GM19193 (cell line): Measurements from ENCODE around the gene CYP2A6.
A peak's percentile ranks its signal among the peaks of the same experiment; 100 is the strongest.

Experiments used
- POLR2A ChIP-seq: IDR thresholded peaks from 4 replicates; pipeline ENCODE4 v1.6.1; 2011; ENCODE audit not compliant: insufficient read depth, insufficient read length; ENCODE audit errors: extremely low read depth

Gene CYP2A6

DNA sequence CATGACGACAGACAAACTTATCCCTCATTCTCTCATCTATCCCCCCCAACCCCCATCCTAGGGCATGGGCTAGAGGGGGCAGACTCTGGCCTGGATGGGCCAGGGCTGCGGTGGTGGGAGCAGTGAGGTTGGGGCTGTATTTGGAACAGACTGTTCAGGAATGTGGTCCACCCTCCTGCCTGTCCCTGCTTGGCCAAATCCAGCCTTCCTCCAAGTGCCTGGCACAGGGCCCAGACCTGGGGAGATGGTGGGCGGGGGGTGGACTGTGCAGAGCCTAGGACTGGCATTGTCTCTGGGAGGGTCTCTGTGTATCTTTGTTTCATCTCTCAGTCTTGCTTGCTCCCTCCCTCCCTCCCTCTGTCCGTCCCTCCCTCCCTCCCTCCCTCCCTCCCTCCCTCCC, 37.1 kb downstream of the CYP2A6 start:
- no peak for TF ChIP-seq POLR2A

DNA sequence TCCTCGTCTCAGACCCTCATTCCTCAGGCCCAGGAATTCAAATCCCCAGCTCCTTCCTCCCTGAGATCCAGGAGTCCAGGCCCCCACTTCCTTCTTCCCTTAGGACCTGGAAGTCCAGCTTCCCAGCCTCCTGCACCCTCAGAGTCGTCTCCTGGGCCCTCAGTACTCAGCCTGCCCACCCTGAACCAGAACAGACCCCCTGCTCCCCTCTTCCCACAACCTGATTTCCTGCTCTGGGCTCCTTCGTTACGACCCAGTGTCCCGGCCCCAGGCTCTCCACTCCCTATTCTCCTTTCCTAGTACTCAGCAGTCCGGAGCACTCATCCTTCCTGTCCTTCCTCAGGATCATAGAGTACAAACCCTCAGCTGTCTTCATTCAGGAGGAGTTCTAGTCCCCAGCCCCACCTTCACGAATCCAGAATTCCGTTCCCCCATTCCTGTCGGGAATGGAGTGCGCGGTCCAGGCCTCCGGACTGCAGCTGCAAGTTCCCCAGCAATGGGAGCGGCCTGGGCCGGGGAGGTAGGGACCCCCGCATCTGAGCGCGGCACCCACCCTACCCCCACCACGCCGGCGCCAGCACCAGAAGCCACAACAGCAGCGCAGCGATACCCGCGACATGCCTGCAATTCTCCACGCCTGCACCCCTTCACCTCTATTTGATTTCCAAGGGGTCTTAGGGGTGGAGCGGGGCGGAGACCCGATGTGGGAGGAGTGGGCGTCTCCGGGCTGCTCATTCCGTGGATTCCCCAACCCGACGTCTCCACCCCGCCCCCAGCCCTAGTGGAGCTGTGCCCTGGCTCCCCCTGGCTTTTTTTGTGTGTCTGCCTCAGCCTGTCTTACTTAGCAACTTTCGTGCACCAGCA, 38.5 kb downstream of the CYP2A6 start:
- TF ChIP-seq POLR2A: no peak

DNA sequence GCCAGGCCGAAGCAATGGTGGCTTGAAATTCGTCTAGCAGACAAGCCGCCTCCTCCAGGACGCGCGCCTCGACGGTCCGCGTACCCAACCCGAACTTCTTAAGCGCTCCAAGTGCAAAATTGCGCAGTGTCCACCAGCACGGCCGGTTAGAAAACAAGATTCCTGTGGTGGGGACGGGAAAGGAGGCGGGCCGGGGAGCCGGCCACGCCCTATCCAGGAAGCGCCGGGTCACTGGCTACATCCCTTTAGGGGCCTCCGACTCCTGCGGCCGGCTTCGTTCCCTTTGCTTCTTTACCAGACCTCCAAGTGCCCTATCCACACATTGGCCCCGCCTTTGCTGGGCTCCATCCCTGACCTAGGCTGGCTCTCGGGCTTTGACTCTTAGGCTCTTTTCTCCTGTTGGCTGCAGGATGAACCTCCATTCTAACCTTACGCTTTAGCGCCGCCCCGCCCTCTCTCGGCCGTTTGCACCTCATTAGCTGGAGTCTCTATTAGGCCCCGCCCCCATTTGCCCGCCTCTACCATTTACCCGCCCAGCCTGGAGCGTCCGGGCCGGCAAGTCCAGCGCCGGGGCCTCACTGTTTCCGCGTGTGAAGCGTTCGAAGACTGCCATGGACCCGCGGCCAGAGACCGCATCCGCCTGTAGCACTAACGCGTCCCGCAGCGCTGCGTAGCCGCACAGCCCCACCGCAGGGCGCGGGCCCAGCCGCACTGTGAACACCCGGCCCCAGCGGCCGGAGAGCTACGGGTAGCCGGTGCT, 39.4 kb downstream of the CYP2A6 start:
- peak; percentile 8 for TF ChIP-seq POLR2A

DNA sequence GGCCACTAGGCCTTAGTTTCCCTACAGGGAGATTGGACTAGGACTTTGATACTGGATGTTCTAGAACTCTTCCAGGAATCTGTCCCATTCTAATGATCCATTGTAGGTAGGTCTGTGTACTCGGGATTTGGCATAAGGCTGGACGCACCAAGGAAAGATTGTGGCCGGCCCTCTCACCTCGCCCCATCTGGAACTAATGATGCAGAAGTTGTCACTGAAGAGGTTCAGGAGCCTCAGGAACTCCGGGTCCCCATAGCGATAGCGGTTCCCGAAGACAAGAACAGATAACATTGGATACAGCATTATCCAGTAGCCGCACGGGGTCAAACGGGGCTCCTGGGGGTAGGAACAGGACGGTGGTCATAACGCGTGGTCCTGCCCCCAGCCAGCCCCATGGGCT, 40.1 kb downstream of the CYP2A6 start:
- no peak for TF ChIP-seq POLR2A

DNA sequence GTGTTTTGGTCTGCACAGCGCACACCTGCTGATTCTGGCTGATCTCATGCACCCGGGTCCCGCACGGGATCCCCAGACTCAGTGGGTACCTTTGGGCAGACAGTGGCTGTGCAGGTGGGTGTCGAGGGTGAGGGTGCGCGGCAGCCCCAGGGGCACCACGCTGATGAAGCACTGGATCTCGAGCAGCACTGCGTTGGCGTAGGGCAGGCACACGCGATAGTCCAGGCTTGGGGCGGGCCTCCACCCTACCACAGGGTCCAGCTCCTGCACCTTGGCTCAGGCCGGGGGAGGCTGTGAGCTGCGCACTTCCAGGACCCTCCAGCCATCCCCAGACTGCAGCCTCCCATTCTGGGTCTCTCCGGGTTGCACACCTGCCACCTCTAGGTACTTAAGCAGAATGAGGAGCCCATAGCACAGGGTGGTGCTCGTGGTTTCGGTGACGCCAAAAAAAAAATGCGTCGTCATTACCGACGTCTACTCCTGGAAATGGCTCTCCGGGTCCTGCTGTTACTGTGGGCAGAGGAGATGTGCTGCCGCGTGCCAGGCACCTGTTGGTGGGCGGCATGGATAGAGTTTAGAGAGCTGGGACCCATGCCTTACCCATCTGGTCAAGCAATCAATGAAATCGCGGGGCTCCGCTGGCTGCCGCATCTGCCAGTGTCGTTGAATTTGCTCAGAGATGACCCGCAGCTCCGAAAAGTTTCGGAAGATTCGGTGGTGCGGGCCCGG, 40.7 kb downstream of the CYP2A6 start:
- TF ChIP-seq POLR2A: no peak

DNA sequence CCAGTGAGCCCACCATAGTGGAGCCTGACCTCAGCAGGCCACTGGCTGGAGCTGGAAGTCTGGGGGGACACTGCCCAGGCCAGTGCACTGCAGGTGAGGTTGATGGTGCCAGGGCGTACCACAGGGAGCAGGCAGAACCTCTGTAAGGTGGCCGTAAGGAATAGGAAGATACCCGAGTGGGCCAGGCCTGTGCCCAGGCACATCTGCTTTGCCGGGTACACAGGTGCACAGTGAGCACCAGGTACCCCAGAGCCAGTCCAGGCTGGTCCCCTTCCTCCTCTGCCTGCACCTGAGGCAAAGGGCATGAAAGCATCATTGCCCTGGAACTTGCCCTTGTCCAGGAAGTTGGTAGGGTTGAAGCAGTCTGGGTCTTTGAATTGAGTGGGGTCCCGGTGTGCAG, 41.8 kb downstream of the CYP2A6 start:
- no peak for TF ChIP-seq POLR2A

DNA sequence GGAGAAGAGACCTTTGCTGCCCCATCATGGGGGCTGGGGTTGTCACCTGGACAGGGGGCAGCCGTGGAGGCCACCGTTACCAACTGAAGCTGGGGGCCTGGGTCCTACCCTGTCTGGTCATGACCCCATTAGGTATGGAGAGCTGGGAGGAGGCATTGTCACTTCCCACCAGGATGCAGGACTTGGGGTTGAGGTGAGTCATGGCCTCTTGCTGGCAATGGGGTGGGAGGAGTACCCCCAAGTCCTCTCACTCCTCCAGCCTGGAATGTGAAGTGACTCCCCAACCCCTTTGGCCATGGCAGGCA, 42.3 kb downstream of the CYP2A6 start:
- no peak for TF ChIP-seq POLR2A

DNA sequence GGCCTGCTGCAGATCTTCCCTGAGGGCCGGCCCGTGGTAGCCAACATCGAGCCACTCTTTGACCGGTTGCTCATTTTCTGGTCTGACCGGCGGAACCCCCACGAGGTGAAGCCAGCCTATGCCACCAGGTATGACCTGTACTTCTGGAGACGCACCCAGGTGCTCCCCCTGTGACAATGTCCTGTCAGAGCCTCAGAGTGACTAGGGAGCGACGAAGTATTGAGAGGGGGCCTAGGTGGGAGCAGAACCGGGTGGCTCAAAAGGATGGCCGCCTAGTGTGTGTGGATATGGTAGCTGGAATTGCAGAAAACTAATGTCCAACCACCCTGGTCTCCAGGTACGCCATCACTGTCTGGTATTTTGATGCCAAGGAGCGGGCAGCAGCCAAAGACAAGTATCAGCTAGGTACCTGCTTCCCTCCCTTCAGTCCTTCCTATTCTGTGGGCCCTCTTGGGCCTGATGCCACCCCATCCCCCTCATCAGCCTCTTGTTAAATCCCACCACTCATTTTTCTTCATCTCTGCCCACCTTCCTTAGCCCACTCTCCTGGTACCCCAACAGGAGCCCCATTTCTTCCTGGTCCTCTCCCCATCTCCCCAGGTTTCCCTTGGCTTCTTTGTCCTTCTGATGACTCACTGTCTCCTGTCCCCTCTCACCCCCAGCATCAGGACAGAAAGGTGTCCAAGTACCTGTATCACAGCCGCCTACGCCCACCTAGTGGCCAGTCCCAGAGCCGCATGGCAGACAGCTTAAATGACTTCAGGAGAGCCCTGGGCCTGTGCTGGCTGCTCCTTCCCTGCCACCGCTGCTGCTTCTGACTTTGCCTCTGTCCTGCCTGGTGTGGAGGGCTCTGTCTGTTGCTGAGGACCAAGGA, 42.9 kb downstream of the CYP2A6 start:
- TF ChIP-seq POLR2A: no peak

DNA sequence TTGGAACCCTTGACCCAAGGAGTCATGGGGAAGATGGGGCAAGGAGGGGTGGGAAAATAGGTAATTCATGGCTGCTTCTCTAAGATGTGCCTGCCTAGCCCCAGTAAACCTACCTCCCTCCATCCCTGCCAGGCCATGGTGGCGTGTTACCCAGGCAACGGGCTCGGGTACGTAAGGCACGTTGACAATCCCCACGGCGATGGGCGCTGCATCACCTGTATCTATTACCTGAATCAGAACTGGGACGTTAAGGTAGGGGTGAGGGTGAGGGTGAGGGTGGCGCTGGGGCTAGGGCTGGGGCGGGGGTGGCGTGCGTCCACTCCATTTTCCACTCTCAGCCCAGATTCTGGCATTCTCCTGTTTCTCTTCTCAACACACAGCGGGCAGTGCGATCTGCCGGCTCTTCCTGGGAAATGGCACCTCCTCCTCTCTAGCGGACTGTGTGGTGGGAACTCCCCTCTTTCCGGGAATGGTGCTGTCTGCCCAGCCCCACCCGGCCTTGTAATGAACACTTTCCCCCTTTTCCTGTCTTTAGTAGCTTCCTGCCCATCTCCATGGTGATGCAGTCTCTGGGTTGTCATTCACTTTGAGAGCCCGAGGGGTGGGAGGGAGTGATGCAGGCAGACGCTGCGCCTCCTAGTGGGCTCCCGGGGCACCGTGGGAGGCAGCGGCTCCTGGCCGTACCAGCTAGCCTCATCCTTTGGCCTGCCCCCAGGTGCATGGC, 43.7 kb downstream of the CYP2A6 start:
- no peak for TF ChIP-seq POLR2A

DNA sequence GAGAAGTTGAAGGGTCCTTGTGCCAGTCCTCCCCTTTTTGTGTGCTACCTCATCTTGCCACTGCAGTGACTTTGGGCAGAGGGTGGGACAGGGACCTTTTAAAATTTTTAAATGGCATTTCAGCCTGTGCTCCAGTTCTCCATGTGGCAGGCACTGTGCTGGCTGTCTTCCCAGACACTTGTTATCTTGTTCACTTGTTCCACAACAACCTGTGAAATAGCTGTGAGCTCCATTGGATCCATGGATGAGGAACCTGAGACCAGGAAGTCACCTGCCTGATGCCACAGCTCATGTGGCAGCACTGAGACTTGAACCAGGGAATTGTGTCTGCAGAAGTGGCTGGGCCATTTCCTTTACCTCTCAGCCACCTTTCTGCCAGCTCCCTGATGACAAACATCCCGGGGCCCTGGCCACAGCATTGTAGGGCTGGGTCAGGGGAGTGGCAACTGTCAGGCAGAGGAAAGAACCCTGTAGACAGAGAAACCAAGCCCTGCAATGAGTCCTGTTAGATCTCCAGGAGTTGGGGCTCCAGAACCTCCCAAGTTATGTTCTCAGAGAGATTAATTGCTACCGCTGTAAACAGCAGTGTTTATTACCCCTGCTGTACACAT, 44.9 kb downstream of the CYP2A6 start:
- TF ChIP-seq POLR2A: no peak

DNA sequence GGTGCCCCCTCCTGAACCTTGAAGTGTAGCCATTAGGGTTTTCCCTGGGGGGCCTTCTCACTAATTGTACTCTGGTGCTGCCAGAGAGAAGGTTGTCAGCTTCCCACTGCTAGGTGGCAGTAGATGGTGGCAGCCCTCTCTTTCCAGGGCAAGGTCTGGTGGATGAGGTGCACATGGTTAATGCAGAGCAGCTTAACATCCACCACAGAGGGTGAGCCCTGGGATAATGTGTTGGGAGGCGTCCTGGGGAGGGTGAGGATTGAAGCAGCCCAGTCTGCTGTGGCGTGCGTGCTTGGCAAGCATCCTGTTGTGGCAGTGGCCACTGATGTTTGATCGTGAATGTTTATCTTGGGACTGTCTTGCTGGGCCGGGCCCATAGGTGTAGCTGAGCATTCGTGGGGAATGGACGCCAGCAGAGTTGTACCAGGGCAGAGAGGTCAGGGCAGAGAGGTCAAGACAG, 45.4 kb downstream of the CYP2A6 start:
- no peak for TF ChIP-seq POLR2A

DNA sequence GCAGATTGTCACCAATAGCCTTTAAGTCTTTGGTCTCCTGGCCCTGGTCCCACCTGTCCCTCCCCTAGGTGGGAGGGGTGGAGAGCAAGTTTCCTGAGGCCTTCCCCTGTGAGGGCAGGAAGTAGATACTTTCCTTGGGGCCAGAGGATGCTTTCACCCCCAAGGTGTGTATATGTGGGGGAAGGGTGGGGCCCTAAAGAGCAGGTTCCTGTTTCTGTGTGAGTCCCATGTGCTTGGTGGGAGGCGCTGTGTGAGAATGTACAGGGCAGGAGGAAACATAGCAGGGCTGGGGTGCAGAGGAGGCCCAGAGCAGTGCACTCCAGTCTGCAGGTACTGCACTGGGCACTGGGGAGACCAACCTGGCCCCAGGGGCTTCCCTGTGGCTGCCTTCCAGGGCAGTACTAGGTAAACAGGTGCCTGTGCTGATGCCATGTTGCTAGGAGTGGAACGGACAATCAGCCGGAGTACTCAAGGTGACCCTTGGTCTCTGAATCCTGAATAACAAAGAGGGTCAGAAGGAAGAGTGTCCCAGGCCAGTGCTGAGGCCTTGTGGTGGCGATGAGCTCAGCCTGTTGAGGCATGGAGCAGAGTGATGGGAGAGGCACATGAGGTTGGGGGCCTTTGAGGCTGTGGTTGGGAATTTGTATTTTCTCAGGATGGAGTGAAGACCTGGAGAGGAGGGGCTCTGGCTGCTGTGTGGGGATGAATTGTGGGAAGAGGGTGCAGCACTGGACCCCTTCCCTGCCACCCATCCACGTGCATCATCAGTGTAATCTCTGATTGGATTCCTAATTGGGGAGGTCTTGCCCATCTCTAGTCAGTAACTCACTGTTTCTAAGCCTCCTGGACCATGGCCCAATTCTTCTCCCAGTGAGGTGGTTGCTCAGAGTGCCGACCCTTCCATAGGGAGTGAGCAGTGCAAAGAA, 46.1 kb downstream of the CYP2A6 start:
- TF ChIP-seq POLR2A: no peak
